Stimulated activated CD8-positive, alpha-beta memory T cell treated with anti-CD3 and anti-CD28 coated beads, Interleukin-15, amount 100 ng/mL, for 48 hours (primary cell): ENCODE data around the gene SMS.
A peak's percentile ranks its signal among the peaks of the same experiment; 100 is the strongest.
"Not testable (repeated sequence)": the region's sequence is repeated elsewhere in the genome, so short reads cannot be mapped to it uniquely, and the experiment has no call there.

Experiments used
- DNase-seq, 2 donors: peaks; one replicate each; pipeline ENCODE4 v3.0.0-alpha.2; 2020; ENCODE audit warnings: low read depth in 2 of 2

Gene SMS

DNA sequence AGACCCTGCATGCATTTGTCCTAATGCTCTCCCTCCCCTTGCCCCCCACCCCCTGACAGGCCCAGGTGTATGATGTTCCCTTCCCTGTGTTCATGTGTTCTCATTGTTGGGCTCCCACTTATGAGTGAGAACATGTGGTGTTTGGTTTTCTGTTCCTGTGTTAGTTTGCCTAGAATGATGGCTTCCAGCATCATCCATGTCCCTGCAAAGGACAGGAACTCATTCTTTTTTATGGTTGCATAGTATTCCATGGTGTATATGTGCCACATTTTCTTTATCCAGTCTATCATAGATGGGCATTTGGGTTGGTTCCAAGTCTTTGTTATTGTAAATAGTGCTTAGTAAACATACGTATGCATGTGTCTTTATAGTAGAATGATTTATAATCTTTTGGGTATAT is 10.0 kb downstream of the SMS start:
- not testable (repeated sequence) for DNase-seq

DNA sequence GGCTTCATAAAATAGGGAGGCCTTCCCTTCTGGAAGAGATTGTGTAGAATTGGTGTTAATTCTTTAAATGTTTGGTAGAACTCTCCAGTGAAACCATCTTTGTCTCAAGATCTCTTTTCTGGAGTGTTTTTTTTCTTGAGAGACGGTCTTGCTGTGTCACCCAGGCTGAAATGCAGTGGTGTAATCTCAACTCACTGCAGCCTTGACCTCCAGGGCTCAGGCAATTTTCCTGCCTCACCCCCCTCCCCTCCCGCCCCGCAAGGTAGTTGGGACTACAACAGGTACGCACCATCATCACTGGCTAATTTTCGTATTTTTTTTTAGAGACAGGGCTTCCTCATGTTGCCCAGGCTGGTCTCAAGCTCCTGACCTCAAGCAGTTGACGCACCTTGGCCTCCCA is 12.1 kb downstream of the SMS start:
- no peak for DNase-seq

GRCh38 chrX:21953195-21953830 is 12.8 kb downstream of the SMS start:
- DNase-seq = not testable (repeated sequence)

DNA sequence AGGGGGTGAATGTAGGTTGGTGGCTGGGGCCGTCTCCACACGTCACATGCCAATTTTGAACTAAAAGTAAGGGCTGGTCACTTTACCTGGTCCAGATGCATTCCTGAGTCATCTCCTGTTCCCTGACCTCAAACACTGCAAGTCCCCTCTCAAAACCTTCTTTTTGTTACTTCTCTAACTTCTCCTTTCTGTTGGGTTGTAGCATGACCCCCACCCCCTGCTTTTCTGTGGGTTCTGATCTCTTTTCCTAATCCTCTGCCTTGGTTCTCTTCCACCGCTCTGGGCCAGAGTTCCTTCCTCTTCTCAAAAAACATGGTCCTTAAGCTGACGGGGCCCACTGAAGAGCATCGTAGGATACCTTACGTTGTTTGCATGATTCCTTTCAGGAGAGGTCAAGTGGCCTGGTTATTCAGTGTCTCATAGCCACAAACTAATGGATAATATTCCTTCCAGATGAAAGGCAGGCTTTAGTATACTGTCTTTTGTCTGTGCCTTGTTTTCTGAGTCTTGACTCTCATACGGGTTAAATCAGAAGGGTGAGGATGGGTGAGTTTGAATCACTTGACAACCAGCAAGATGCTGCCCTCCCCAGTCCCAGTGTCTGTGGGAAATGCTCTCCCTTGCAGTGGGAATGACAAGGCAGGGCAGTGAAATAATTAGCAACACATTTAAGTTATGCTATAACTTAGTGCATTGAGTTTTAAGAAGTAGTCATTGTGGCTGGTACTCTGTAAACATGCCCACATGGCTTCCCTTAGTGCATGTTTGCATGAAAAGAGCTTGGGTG is 15.1 kb downstream of the SMS start:
- no peak for DNase-seq

DNA sequence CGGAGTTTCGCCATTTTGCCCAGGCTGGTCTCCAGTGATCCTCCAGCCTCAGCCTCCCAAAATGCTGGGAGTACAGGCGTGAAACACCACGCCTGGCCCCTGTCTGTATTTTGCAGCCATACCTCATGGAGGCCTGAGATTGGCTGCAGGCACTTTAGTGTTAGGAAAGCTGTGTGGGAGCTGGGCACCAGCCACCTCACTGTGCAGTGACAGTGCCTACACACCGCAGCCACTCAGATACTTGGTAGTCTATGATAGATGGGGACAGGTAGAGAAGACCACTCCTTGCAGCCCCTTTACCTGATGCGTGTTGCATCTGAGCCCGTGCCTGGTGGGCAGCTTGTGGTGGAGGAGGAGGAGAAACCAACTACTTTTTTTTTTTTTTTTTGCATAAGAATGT is 16.3 kb downstream of the SMS start:
- no peak for DNase-seq

DNA sequence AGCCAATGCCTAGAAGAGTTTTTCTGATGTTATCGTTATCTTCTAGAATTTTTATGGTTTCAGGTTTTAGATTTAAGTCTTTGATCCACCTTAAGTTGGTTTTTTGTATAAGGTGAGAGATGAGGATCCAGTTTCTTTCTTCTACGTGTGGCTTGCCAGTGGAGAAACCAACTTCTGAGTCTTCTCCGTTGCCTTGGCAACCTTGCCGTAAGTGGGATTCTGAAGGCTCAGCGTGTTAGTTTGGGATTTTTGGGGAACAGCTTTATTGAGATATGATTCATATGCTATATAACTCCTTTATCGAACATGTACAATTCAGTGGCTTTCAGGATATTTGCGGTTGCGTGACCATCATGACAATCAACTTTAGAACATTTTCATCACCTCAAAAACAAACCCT is 17.7 kb downstream of the SMS start:
- DNase-seq = no peak

- no peak for DNase-seq
These were observed 18.4 kb downstream of the SMS start for GRCh38 chrX:21958916-21959315.

DNA sequence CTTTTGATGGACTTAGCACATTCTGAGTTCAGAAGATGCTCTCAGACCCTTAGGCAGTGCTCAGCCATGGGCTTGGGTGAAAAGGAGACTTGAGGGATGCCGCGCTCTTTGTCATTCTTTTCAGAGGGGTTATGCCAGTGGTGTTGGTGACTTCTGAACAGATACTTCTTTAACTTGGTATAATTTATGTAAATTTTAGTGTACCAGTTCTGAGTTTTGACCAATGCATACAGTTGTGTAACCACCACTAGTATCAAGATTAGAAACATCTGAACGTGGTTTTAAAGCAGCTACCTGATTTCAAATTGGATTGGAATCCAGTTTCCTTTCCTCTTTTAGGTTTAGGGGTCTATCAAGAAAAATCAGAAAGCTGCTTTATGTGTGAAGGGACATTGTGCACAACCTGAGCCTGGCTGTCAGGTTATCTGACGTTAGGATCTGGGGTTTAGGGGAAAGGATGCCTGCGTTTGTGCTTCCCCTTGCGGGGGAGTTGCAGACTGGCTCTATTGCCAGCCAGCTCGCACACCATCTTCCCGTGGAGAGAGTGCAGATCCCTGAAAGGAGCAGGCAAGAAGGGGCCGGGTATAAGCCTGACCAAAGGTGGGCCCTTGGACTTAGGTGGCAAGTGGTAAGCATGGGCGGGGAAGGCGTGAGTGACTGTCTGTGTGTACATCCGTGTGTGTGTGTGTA is 19.0 kb downstream of the SMS start:
- DNase-seq = no peak

- no peak for DNase-seq
These were observed 20.3 kb downstream of the SMS start for GRCh38 chrX:21960569-21961541.

DNA sequence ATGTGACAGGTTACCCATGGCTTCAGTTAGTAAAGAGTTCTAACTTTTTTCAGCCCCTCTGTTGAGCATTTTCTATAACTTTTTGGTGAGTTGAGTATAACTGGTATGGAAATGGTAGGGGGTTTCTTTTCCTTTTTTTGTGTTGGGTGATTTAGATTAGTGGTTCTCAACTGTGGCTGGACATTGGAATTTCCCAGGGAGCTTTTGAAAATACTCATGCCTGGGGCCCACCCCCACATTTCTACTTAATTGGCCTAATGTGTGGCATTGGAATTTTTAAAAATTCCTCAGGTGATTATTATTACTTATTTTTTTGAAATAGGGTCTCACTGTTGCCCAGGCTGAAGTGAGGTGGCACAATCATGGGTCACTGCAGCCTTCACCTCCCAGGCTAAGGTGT is 21.9 kb downstream of the SMS start:
- DNase-seq = no peak

GRCh38 chrX:21963269-21963668 is 22.8 kb downstream of the SMS start:
- no peak for DNase-seq

- DNase-seq = no peak
These were observed 23.4 kb downstream of the SMS start for GRCh38 chrX:21963731-21964405.

DNA sequence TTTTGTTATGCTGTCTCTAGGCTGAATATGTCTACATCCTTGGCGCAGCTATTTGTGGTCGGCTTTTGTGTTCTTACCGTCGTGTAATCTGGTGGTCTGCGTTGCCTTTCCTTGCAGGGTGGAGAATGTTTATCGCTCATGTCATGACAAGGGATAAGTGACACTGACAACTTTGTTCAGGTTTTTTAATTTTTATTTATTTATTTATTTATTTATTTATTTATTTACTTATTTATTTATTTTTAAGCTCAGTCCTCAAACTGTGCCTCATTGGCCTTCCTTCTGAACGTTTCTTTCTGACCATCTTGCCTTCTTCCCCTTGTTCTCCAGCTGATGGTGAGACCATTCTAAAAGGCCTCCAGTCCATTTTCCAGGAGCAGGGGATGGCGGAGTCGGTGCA is 26.4 kb downstream of the SMS start:
- DNase-seq = no peak

DNA sequence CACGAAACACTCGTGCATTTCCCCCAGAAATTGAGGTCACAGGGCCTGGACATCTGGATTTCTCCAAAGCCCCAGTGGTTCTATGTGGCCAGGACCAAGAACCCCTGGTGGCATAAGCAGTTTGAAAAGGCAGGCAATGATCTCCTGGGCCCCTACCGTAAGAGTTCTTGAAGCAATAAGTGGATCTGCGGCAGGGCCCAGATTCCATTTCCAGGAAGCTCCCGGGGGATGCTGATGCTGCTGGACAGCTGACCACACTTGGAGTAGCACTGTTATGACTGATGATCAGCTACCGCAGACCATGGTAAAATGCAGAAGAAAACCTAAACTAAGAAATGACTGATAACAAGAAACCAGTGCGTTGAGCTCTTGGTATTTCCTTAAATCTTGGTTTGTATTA is 27.8 kb downstream of the SMS start:
- DNase-seq = no peak

DNA sequence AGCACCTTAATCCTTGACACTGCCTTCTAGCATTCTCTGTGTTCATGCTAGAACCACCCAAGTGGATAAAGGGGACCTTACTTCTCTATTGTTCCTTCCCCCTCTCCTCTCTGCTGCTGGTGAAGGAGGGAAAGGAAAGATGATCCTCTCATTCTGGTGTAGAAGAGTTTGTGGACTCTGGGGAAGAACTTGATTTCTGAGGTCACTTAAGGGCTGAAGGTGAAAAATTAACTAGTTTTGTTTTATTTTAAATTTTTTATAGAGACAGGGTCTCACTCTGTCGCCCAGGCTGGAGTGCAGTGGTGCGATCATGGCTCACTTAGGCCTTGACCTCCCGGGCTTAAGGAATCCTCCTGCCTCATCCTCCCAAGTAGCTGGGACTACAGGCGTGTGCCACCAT is 29.8 kb downstream of the SMS start:
- DNase-seq = no peak

DNA sequence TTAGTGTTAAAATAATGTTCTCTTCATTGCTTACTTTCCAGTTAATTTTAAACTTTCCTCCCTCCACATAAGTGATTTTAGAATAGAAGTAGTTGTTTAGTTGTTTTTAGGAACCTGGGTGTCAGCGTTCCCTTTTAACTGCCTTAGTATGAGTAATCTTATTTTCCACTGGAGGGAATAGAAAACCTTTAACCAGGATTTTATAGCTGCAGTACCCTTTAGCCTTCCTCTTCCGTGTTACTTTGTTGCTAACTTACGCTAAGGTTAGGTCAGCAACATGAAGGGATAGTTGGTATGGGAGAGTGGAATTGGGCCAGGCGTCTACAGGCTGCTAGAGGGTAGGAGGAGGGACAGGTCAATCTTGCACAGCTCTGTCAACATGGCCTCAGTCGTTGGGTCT is 31.5 kb downstream of the SMS start:
- no peak for DNase-seq

DNA sequence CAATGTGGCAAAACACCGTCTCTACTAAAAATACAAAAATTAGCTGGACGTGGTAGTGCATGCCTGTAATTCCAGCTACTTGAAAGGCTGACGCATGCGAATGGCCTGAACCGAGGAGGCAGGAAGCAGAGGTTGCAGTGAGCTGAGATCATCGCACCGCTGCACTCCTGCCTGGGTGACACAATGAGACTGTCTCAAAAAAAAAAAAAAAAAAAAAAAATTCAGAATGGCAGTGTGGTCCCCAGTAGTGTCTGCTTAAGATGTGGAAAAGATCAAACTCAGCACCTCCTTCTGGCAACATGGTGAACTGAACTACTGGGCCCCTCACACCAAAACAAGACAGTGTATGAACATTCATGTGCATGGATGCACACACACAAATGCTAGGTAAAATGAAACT is 32.2 kb downstream of the SMS start:
- peak; percentile 4 to 9 for DNase-seq

DNA sequence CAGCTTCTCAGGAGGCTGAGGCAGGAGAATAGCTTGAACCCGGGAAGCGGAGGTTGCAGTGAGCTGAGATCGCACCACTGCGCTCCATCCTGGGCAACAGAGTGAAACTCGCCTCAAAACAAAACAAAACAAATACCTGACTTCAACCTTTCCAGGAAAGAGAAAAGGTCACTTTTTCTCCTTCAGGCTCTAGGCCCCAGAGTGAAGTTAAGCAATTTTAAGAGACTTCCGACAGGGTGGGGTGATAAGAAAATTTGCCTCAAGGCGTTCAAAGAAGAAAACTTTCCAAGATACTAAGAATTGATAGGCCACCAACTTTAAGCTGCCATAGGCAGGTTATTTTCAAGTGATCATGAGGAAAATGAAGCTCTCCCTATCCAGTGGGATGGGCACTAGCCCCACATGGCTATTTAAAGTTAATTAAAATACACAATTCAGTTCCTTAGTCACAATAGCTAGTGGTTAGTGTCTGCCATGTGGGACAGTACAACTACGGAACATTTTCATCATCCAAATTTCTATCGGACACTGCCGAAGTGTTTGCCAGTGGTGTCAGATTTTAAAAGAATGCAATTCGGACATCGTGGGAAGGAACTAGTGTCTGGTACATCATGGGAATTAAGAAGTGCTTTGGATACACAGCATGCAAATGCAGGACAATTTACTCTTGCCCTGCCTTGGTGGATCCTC is 33.0 kb downstream of the SMS start:
- DNase-seq = no peak

- no peak for DNase-seq
These were observed 33.5 kb downstream of the SMS start for GRCh38 chrX:21974011-21974385.

DNA sequence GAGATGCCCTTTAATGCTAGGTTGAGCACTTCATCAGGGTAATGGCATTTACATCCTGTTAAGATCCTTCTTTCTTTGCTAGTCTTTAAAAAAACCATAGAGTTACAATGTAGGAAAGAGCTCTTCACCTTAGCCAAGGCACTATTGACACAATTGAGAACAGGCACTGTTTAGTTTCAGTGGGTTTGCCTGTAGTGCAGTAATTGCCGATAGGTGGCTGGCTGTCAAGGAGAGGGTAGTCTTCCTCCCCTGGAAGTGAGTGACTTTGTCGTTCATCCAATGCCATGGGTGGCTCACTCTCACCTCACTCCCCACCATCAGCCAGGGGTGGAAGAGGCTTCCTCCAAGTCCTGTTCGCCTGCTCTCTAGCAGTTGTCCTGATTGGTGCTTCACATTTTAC is 34.7 kb downstream of the SMS start:
- DNase-seq = no peak

DNA sequence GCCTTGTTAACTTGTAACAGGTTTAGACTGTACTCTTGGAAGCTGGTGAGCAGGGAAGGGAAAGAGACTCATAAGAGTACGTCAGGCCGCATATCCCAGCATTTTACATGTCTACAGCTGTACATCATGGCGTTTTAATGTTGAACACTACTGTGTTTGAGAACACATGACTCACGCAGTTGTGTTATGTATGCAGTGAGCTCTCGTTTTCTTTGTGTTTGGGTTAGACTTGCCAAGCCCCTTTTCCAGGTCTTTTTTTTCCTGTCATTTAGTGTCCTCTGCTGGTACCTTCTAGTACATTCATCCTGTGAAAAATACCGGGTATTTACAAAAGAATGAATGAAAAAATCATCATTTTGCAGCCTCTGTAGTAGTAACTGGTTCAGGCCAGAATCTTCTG is 35.3 kb downstream of the SMS start:
- DNase-seq = no peak
